Kasumi-1 (cell line): ENCODE measurements around the gene PKD1L1.
"Not testable (repeated sequence)": the region's sequence is repeated elsewhere in the genome, so short reads cannot be mapped to it uniquely, and the experiment has no call there.

ENCODE experiments used
- DNase-seq, 2 experiments: peaks; one replicate each; lab custom pipeline; 2025; lab: John Stamatoyannopoulos, UW

The PKD1L1 gene

DNA sequence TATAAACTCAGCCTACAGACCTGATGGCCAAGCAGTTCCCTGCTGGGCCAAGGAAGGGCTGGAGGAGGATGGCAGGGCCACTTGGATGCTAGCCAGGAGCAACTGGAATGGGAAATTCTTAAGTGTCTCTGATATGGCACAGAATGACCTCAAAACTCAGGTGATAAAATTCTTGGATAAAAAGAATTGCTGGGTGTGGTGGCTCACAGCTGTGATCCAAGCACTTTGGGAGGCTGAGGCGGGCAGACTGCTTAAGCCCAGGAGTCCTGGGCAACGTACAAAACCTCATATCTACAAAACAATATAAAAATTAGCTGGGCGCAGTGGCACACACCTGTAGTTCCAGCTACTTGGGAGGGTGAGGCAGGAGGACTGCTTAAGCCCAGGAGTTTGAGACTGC, 14.0 kb upstream of the PKD1L1 start:
- DNase-seq: no peak

DNA sequence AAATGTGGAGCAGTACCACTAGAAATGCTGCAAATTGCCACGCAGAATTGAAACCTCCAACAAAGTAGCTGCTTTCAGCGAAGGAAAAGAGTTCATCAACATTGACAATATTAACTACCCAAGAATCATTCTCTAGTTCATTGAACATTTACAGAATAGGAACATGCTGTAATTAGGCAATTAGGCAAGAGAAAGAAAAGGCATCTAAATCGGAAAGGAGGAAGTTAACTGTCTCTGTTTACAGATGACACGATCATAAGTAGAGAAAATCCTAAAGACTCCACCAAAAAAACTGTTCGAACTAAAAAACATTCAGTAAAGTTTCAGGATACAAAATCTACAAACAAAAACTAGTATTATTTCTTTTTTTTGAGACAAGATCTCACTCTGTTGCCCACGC, 8.9 kb upstream of the PKD1L1 start:
- DNase-seq: no peak

DNA sequence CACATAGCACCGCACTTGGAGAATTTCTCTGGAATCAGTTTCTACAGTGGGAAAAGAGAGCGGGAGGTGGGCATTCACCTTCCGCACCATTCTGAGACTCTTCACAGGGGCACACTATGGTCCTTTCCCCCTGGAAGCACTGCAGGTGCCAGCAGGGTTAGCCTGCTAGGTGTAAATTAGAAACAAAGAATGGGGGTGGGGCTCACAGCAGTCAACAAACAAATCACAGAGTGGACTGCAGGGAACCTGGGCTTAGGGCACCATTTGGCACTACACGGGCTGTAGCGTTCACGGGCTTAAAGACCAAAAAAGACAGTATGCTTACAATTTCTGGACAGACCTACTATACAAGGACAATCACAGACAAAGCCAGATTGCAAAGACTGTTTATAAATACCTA, 8.0 kb upstream of the PKD1L1 start:
- no peak for DNase-seq

DNA sequence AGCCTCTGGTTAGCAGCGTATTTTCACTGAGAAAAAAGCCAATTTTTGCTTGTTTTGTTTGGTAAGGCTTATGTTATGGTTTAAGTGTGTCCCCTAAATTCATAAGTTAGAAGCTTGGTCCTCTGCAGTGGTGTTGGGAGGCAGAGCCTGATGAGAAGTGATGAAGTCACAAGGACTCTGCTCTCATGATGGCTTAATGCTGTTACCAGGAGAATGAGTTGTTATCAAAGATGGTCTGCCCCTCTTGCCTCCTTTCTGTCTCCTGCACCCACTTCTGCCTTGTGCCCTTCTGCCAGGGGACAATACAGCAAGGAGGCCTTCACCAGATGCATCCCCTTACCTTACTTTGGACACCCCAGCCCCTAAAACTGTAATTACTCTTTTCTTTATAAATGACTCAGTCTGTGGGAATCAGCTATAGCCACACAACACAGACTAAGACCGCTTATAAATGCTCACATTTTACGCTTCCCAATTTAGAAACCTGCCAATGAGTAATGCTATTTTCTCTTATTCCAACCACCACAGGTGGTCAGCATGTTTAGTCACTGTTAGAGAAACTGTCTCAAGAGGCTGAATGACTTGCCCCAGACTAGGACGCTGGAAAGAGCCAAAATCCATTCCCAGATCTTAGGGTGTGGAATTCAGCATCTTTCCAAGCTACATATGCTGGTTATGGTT, 6.1 kb upstream of the PKD1L1 start:
- no peak for DNase-seq

DNA sequence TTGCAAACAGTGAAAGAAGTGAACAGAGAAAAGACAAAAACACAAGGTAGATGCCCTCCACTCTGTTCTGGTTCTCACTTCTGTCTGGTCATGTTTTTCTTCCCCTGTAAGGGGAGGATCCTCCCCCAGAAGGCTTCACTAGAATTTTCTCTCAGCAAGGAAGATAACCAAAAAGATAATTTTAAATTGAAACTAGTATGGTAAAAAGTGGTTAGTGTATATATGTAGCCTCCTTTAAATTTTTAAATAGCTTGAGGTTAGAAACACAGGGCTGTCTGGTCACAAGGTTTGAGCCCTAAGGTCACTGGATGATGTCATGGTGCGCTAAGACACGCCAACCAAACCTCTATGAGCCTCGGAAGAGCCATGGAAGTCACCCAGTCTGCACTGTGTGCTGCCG, 5.6 kb upstream of the PKD1L1 start:
- DNase-seq: no peak

DNA sequence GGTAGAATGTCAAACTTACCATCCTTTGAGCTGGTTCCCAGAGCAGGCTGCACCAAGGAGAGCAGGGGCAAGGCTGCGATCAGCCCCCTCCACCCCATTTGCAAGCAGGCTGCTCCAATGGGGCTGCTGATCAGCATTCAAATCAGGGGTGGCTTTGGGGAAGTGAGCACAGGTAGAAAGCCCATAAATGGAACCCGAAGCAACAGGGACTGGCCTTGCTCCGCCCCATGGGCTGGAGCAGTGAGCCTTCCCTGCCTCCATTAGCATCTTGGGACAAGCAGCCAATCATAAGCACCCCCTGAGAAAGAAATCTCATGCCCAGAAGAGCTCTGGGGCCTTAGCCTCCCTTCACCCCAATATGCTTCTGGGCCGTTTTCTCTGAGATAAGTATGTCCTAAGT, 4.0 kb upstream of the PKD1L1 start:
- DNase-seq: no peak

DNA sequence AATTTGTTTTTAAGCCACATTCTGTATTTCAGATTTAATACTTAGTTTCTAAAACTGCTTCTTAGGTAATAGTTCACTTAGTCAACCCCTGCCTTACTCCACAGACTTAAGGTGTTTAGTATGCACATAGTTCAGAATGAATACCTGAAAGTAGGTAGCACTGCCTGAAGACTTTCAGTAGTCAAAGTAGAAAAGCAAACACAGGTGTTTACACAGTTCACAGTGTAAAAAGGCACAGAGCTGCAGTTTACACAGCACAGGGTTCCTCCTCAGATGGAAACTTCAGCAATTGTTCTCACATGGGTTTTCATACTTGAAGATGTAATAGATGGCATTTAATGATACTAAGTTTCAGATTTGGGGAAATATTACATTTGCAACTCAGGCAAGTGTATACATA, 3.1 kb upstream of the PKD1L1 start:
- DNase-seq: no peak

DNA sequence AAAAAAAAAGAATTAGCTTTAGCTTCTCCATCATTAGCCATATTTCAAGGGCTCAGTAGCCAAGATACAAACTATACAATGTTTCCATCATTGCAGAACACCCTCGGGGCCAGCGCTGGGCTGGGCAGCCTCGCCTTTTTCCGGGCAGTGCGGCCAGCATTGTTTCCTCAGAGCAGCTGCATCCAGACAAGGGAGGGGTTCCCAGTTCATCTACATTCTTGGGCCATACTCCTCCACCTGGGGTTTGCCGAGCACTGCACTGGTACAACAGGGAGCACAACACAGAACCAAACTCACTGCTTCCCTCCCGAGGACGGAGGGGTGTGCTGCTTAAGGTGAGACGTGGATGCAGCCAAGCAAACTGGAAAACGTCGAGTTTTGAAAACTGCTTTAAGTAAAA, 2.4 kb upstream of the PKD1L1 start:
- DNase-seq: no peak

DNA sequence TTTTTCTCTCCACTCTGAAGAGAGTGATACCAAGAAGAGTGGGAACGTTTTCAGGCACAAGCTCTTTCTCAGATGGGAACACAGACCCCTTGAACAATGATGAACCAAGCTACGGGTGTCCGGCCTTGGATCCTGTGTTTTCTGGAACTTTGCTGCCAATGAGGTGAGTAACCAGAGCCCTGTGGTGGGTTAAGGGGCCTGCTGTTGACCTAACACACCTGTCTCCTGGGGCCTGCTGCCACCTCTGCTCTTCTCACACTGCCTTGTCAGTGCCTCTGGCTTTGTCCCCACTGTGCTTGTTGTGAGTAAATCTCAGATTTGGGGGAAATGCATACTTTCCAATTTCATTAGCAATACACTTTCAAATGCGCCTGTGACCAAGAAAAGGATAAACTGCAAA, 1.4 kb upstream of the PKD1L1 start:
- no peak for DNase-seq

DNA sequence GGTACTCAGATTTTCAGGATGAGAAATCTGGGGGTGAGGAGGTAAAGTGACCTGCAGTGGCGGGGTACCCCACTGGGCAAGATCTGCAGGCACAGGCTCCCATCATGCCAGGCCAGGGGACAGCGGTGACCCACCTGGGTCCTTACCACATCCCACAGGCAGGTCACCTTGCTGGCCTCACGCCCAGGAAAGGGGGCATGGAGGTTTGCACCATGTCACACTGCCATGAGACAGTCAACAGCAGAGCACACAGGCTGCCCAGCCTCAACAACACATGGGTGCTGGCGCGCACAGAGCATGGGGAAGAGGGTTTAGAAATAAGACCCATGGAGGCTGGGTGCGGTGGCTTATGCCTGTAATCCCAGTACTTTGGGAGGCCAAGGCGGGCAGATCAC, 914 bp downstream of the PKD1L1 start:
- no peak for DNase-seq

DNA sequence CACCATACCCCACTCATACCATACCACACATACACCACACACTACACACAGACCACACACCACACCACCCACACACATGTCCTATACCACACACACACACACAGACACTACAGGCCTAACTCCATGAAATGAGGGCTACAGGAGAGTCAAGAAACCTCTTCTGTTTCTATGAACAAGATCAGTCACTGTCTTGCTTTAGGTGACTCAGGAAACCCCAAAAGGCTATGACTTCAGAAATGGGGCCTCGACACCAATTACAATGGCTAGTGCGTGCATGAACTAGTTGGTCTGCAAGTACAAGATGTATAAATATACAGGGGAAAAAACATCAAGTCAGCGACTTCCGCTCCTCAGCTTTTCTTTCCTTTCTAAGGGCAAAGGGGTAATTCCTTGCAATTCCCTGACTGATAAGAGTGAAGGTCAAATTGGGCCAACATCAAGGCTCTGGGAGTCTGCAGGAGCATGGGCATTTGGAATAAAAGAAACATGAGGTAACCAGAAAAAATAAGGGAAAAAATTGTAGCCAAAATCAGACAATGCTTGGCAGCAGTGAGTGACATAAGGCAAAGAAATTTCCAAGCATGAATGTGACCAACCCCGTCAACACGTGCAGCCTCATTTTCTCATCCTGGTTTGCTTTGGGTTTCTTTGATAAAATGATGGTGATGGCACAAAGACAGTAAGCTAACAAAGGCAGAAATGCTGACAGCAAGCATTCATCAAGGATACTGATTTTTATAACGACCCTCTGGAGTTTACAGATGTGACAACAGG, 1.5 kb downstream of the PKD1L1 start:
- no peak for DNase-seq

DNA sequence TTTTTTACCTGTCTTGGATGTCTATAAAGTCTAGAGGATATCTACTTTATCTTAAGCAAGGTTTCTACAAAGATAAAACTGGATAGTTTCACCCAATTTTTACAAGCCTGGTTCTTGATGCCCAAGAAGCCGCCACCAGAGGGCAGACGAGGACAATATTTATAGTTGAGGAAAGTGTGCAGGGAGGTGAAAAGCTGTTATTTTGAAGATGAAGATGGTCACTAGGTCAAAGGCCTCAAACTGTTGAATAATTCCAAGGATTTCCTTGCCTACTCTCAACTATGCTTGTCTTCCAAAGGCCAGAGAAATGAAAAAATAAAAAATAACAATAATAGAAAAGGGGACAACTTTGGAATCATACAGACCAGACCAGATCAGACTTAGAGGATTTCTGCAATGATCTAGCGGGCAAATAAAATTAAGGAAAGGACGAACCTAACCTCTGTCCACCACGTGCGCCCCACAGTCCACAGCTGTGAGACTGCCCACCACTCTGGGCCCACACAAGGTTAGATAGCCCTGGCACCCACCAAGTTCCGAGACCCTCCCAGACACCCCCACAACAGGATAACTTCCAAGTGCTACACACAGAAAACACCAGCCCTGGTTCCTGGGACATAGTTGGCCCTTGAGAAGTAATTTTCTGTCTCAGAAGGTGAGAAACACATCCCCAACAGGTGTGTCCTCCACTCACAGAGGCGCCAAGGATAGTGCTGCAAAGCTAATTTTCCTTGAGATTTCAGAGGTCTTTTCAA, 2.8 kb downstream of the PKD1L1 start:
- peak; percentile 70 to 90 for DNase-seq

DNA sequence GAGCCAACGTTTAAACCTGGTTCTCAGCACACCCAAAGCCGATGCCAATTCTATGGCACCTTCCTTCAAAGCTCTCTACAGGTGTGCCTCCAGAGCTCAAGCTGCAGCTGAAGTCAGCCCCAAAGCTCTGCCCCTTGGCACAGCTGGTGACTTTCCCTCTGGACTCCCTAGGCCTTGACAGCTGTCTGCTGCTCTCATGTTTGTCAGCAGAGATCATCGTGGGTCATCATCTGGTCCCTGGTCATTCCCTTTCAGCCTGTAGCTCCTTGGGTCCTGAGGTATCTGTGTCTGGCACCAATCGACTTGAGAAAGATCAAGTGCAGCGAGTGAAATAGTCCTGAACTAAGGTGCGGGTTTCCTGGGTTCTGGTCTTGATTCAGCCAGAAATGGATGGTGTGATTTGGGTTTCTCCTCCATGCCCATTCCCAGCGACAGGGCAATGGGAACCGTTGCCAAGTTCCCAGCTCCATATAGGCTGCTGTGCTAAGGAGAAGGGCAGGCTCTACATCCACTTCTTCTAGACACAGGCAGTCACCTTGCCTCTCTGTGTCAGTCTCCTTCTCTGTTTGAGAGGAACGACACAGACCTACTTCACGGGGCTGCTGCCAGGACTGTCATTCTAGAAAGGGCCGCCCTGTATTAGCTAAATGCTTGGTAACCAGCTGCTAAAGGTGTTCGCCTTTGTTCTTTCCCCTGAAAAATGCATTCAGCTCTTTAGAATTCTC, 3.6 kb downstream of the PKD1L1 start:
- DNase-seq: no peak

DNA sequence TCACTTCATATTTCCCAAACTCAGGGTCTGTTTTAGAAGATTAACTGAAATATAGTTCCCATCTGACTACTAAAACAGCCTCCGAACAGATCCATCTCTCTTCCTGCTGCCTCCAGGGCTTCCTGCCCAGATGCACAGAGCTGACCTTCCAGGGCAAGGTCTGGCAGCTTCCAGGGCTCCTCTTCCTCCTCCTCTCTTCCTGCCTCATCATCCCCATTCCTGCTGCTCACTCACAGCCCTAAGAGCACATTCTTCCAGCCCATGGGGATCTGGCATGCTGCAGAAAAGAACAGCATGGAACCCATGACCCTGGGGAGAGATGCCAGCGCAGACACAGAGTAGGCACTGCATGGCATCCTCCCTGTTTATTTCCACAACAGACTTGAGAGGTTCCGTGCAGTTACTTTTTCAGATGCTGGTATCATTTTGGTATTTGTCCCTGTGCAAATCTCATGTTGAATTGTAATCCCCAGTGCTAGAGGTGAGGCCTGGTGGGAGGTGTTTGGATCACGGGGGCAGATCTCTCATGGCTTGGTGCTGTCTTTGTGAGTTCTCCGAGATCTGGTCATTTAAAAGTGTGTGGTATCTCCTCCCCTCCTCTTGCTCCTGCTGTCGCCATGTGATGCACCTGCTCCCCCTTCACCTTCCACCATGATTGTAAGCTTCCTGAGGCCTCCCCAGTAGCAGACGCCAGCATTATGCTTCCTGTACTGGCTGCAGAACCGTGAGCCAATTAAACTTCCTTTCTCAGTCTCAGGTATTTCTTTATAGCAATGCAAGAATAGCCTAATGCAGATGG, 4.4 kb downstream of the PKD1L1 start:
- no peak for DNase-seq

DNA sequence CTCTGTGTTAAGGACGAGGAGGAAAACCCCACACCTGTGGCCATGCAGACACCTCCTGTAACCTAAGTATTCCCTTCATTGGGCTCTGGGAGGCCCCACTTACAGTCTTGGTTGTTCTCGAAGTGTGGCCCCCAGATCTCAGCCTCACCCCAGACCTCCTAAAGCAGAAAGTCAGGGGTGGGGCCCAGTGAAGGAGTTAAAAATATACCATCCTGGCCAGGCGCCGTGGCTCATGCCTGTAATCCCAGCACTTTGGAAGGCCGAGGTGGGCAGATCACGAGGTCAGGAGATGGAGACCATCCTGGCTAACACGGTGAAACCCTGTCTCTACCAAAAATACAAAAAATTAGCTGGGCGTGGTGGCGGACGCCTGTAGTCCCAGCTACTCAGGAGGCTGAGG, 5.6 kb downstream of the PKD1L1 start:
- not testable (repeated sequence) for DNase-seq

DNA sequence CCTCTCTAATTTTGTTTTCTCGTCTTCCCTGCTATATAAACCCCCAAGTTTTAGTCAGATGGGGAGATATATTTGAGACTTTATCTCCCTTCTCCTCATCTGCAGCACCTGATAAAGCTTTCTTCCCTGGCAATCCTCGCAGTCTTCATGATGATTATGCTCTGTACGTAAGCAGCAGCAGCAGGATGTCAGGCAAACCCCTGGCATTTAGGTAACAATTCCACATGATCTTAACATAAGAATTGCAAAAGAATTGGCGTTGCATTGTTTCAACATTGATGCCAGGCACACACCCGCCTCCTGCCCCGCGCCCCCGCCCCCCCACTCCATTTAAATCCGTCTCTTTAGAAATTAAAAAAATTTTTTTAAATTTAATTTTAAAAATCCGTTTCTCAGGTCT, 6.1 kb downstream of the PKD1L1 start:
- DNase-seq: no peak

DNA sequence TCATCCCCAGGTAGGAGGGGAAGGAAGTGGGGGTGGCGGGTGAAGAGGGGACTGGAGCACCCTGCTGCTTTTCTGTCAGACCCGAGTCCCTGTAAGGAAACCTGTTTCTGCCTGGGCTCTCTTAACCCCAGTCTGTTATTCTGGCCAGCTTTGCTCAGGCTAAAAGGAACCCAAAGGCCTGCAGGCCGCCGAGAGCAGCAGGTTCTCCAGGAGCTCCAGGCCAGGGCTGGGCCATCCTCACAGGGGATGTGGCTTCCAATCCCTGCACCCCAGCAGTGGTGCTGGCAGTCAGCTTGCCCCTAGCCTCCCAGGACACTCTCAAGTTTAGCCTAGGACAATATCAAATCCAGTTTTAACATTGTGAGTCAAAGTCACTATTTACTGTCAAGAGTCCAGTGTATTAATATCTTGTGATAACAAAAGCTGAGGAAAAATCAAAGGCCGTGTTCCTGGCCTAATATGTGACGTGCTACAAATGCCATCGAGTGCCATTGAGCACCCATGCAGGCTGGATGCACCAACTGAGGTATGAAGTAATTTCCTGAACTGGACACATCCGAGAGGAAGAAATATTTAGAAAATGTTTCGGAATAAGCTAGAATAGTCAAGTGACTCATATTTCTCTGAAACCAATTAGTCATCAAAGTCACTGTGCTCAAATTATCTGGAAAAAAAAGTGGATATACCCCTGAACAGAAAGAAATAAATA, 7.0 kb downstream of the PKD1L1 start:
- DNase-seq: no peak

DNA sequence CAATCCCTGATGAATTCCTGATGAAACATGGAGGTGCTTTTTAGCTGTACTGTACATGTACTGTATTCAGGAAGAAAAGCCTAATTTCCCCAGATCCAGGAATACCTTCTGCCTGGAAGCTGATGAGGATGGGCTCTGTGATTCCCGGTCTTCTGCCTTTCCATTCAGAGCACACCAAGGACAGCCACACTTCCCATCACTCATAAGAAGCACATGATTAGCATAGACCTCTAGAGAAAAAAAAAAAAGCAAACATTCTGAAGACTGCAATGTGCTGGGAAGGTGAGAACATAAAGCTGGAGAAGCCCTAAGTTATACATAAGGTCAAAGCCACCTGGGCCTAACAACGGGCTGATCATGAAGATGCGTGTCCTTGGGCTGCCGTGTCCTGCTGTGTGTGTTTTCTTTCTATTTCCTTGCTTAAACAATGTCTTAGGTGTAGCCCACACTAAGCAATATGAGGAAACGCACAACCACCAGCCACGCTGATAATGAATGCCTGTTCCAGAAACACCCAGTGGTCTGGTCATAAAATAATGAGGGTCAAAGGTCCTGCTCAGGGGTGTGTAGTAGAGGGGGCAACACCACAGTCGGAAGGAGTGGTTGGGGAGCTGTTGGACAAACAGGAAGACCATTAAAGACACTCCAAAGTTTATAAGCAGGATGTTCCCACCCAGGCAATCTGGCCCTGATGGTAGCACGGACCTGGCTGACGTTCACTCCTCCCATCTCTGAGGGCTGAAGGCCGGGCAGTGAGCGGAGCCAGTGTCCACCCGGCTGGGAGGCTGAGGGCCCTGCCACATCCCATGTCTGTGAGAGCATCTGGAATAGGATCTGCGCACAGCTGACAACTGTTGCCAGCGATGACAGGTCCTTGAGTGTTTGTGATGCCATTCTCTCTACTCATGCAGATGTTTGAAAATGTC, 7.9 kb downstream of the PKD1L1 start:
- no peak for DNase-seq

DNA sequence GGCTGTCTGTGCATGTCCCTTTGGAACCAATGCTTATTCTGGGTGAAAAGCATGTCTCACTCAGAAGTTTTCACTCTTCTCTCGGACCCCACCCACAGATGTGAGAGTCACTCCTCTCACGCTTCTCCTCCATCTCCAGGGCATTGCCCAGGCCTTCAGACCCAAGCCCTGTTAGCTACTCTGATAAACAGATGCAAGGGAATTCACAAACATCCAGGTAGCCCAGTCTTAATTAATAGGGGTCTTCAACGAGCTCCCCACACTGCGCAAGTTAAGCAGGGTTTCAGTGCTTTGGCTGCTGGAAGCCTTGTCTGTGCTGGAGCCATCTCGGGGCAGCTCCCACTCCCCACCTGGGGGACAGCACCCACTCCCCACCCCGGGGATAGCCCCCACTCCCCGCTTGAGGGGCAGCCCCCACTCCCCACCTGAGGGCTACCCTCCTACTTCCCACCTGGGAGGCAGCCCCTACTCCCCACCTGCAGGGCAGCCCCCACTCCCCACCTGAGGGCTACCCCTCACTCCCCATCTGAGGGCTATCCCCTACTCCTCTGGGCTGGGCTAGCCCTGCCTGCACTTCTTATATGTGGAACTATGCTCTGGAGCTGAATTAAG, 8.7 kb downstream of the PKD1L1 start:
- no peak for DNase-seq
